GM18499 (cell line): ENCODE results near the gene PRPH2.
"Not testable (repeated sequence)": the region's sequence is repeated elsewhere in the genome, so short reads cannot be mapped to it uniquely, and the experiment has no call there.

Experiments used
- ATAC-seq: cut with Tn5 transposase; IDR thresholded peaks from one replicate; pipeline ENCODE4 v1.9.1; 2021; ENCODE audit warnings: moderate number of reproducible peaks; ENCODE audit not compliant: insufficient read depth, unreplicated experiment

Gene PRPH2

GRCh38 chr6:42744351-42744893 is 22.0 kb upstream of the PRPH2 start:
- no peak for ATAC-seq

GRCh38 chr6:42742116-42742894 is 19.9 kb upstream of the PRPH2 start:
- no peak for ATAC-seq

DNA sequence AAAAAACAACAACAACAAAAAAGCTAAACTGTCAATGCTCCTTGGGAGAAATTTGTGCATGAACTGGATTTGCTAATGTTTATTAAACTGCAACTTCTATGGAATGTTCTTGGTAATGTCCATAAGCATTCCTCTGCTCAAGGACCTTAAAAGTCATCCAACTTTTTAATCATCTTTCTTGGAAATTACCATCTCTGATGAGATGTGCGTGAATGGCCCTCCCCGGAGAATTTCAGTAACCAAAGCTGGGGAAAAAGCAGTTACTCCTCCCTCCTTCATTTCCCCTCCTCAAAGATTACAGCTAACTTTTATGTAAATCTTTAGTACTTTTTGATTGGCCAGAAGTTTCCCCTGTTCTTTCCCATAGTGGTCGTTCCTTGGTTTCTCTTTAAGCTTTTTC is 18.3 kb upstream of the PRPH2 start:
- no peak for ATAC-seq

DNA sequence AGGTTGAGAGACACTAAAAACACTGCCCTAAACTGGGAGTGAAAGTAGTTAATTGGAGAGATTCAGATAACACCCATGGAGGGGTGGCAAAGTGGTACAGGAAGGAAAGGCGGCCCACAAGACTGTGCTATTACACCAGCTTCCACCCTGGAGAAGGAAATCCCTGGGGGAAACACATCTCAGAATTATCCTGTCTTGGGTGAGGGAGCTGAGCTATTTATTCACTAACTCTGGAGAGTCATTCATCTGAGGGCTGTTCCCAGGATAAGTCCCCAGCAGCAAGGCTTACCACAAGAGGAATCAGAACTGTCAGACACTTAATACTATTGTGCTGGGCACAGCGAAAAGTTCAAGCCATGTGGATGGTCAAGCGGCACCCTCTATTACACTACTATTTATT is 13.6 kb upstream of the PRPH2 start:
- ATAC-seq, result no peak

DNA sequence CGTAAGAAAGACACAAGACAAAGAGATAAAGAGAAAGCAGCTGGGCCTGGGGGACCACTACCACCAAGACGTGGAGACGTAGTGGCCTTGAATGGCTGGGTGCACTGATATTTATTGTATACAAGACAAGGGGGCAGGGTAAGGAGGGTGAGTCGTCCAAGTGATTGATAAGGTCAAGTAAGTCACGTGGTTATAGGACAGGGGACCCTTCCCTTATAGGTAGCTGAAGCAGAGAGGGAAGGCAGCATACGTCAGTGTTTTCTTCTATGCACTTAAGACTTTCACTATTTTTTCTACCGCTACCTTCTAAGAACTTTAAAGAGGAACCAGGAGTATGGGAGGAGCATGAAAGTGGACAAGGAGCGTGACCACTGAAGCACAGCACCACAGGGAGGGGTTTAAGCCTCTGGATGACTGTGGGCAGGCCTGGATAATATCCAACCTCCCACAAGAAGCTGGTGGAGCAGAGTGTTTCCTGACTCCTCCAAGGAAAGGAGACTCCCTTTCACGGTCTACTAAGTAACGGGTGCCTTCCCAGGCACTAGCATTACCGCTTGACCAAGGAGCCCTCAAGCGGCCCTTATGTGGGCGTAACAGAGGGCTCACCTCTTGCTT is 11.6 kb upstream of the PRPH2 start:
- ATAC-seq, result not testable (repeated sequence)

GRCh38 chr6:42729731-42730130 is 7.3 kb upstream of the PRPH2 start:
- ATAC-seq, result no peak

- no peak for ATAC-seq
Observed at GRCh38 chr6:42727627-42728026, 5.2 kb upstream of the PRPH2 start.

- no peak for ATAC-seq
Observed at GRCh38 chr6:42727087-42727611, 4.8 kb upstream of the PRPH2 start.

DNA sequence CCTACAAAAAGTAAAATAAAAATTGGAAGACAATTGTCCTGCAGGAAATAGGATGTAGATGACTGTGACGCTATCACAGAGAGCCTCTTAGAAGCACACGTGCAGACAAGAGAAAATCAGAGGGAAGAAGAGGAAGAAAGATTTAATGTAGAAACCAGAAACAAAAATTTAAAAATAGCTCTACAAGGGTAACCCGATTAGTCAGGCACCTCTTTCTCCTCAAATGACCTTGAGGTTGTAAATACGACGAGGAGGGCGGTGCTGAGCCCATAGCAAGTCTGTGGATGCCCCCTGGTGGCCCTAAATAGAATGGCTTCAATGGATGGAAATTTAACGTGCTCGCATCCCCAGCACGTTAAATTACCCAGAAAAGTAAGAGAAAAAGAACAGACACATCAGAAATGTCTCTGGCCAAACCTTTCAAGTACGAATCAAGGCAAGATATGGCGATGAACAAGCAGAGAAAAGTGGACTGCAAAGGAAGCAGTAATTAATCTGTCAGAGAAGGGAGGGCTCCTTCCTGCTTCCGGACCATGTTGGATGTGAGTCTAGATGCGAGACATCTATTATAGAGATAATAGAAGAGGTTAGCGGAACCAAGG is 4.2 kb upstream of the PRPH2 start:
- ATAC-seq, result peak; percentile 78

DNA sequence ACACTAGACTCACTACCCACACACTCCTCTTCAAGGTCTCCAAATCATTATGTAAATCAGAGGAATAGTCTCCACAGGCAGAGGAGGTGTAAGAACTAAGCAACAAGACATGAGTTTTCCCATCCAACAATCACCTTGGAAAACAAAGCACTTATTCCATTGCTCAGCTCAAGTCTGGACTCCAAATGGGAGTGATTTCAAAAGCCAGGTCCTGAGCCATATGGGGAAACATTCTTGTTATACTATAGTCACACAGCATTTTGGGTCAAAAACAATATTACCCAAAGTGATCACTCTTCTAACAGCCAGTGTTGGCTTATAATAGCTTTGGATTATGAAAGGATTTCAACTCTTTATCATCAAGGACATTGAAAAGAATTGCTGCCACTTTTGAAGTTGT is 3.6 kb upstream of the PRPH2 start:
- ATAC-seq, result no peak

DNA sequence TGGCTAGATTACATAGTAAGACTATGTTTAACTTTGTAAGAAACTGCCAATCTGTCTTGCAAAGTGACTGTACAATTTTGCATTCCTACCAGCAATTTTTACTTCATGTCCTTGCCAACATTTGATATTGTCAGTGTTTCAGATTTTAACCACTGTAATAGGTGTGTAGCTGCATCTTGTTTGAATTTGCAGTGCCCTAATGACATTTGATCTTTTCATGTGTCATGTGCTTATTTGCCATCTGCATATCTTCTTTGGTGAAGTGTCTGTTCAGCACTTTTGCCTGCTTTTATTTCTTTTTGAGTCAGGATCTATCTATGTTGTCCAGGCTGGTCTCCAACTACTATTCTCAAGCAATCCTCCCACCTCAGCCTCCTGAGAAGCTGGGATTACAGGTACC is 2.4 kb upstream of the PRPH2 start:
- no peak for ATAC-seq

GRCh38 chr6:42720739-42721138 is 1.7 kb downstream of the PRPH2 start:
- ATAC-seq, result no peak

DNA sequence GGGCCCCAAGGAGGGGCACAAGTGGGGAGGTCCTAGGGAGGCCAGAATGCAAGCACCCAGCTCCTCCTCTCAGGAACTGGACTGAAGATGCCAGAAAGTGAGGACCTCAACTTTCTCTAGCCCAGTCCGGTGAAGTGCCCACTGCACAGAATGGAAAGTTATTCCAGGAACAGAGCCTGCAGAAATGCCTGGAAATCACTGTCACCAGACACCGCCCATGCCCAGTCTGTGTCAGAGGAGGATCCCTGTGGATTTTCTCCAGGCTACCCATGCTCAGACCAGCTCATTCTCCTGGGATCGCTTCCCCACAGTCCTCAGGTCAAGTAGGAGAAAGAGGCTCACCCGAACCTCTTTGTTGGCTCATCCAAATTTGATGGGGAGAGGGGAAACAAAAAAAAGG is 6.5 kb downstream of the PRPH2 start:
- ATAC-seq, result no peak

- ATAC-seq, result no peak
Observed at GRCh38 chr6:42714098-42714761, 8.2 kb downstream of the PRPH2 start.

- ATAC-seq, result no peak
Observed at GRCh38 chr6:42711930-42712329, 10.5 kb downstream of the PRPH2 start.

GRCh38 chr6:42710316-42710715 is 12.1 kb downstream of the PRPH2 start:
- ATAC-seq, result no peak

GRCh38 chr6:42709871-42710270 is 12.5 kb downstream of the PRPH2 start:
- no peak for ATAC-seq

DNA sequence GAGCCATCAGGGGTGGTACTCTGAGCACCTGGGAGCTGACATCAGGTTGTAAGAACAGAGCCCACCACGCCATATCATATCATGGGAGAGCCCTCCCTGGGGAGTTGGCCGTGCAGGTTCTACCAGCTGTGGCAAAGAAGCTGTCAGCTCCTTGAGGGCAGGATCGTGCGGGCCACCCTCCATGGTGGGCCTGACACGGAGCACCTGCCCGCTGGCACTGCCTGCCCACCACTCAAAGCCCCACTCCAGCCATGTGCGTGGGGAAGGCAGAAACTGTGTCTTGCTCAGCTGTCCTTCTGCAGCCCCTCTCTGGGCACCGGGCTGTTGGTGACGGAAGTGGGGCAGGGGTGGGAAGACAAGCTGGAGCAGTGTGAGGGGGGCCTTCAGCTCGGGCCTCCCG is 14.3 kb downstream of the PRPH2 start:
- ATAC-seq, result no peak

DNA sequence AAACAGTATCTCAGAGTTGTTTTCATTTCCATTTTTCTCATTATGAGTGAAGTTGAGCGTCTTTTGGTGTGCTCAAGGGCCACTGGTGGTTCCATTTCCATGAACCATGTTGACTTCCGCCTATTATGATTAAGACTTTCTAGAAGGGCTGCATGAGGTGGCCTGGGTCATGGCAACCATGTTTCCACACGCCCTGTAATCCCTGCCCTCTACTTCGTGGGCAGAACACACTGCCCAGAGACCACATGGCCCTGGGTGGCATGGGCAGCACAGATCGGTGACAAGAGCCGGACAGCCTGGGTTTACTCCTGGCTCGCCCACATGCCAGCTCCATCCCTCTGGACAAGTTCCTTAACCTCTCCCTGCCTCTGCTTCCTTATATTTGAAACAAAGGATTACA is 14.8 kb downstream of the PRPH2 start:
- no peak for ATAC-seq

- ATAC-seq, result no peak
Observed at GRCh38 chr6:42704937-42705374, 17.4 kb downstream of the PRPH2 start.
